Keratinocyte (primary cell): ENCODE results near the gene SULT1B1. TPM values are rescaled to one million over a fixed set of nuclear protein-coding genes. Genes with fewer than 3 reads are reported as not detected.
"Not testable (repeated sequence)": the region's sequence is repeated elsewhere in the genome, so short reads cannot be mapped to it uniquely, and the experiment has no call there.

Experiments used
- DNase-seq: peaks from one replicate; pipeline ENCODE4 v3.0.0-alpha.2; 2011; ENCODE audit warnings: low read depth, missing footprints, low spot score
- FAIRE-seq: peaks from 2 replicates; lab custom pipeline; 2011; peaks lifted over from hg19 to GRCh38; lab: Jason Lieb, UNC
- H2AFZ ChIP-seq: 2 replicates; pipeline ENCODE4 v1.6.0; 2012; ENCODE audit warnings: low read length, control low read depth, inconsistent platforms; ENCODE audit not compliant: control insufficient read depth
- H3K27ac ChIP-seq: 2 replicates; pipeline ENCODE4 v1.5.1; 2011; ENCODE audit warnings: low read length; ENCODE audit not compliant: control insufficient read depth, insufficient read depth
- H3K27me3 ChIP-seq: 3 replicates; pipeline ENCODE4 v1.6.0; 2011; ENCODE audit warnings: low read length; ENCODE audit not compliant: control insufficient read depth, insufficient read depth; ENCODE audit errors: extremely low read depth
- H3K36me3 ChIP-seq, 2 experiments: 2 replicates in 1 of 2; 3 replicates in 1 of 2; pipeline ENCODE4 v1.5.1; 2011; ENCODE audit warnings: low read length in 2 of 2, mild to moderate bottlenecking in 1 of 2; ENCODE audit not compliant: control insufficient read depth in 2 of 2, insufficient read depth in 2 of 2; ENCODE audit errors: extremely low read depth in 1 of 2
- H3K4me1 ChIP-seq: 3 replicates; pipeline ENCODE4 v1.5.1; 2011; ENCODE audit warnings: low read length; ENCODE audit not compliant: control insufficient read depth, insufficient read depth; ENCODE audit errors: extremely low read depth
- H3K4me2 ChIP-seq: 3 replicates; pipeline ENCODE4 v1.6.0; 2011; ENCODE audit warnings: low read depth, low read length; ENCODE audit not compliant: control insufficient read depth, insufficient read depth; ENCODE audit errors: extremely low read depth
- H3K4me3 ChIP-seq, 3 experiments: fragments of 200-600 bp in 1 of 3; sonication (generic) in 1 of 3; 2 replicates in 2 of 3; 3 replicates in 1 of 3; pipeline ENCODE4 v1.5.1; 2011 to 2016; ENCODE audit warnings: low read length in 3 of 3, mild to moderate bottlenecking in 3 of 3, control low read depth in 2 of 3, inconsistent platforms in 1 of 3, low read depth in 1 of 3, mixed read lengths in 1 of 3, mixed run types in 1 of 3, moderate library complexity in 1 of 3; ENCODE audit not compliant: control insufficient read depth in 2 of 3, insufficient read depth in 2 of 3; ENCODE audit errors: extremely low read depth in 1 of 3
- H3K79me2 ChIP-seq: 2 replicates; pipeline ENCODE4 v1.6.0; 2012; ENCODE audit warnings: low read length; ENCODE audit not compliant: control insufficient read depth, insufficient read depth
- H3K9ac ChIP-seq: 3 replicates; pipeline ENCODE4 v1.6.0; 2011; ENCODE audit warnings: low read length; ENCODE audit not compliant: control insufficient read depth, insufficient read depth; ENCODE audit errors: extremely low read depth
- H3K9me1 ChIP-seq: 3 replicates; pipeline ENCODE4 v1.6.0; 2011; ENCODE audit warnings: low read length; ENCODE audit not compliant: control insufficient read depth, insufficient read depth; ENCODE audit errors: extremely low read depth
- H3K9me3 ChIP-seq: 2 replicates; pipeline ENCODE4 v1.5.1; 2012; ENCODE audit warnings: low read depth, low read length; ENCODE audit not compliant: control insufficient read depth
- H4K20me1 ChIP-seq: 3 replicates; pipeline ENCODE4 v1.6.0; 2011; ENCODE audit warnings: low read length; ENCODE audit not compliant: control insufficient read depth, insufficient read depth; ENCODE audit errors: extremely low read depth
- CTCF ChIP-seq, 3 experiments: IDR thresholded peaks in 1 of 3; conservative IDR thresholded peaks in 1 of 3; optimal IDR thresholded peaks in 1 of 3; 2 replicates in 2 of 3; 3 replicates in 1 of 3; pipeline versions ENCODE3 to v1.5.1; 2011; ENCODE audit warnings: low read length in 3 of 3, mild to moderate bottlenecking in 3 of 3, moderate library complexity in 2 of 3, control low read depth in 1 of 3, inconsistent platforms in 1 of 3; ENCODE audit not compliant: insufficient read depth in 2 of 3; ENCODE audit errors: extremely low read depth in 1 of 3
- EZH2 ChIP-seq: IDR thresholded peaks from one replicate; pipeline ENCODE4 v1.6.1; 2012; ENCODE audit warnings: inconsistent platforms, mild to moderate bottlenecking, low read length, moderate library complexity
- dilution Hi-C: fragments of 300-500 bp; cut with MboI; formaldehyde crosslinking; loops from one replicate; pipeline ENCODE4 v1.7.0; 2020; ENCODE audit warnings: low sequenced_read_pairs; ENCODE audit not compliant: extremely low pct_ligation_motif_present
- polyA plus RNA-seq, 5 experiments: library from polyadenylated mRNA; depleted of rRNA in 3 of 5; stranded (reverse) in 3 of 5; stranded (forward) in 1 of 5; unstranded in 1 of 5; fragments of >200 nt; gene quantifications; 1 replicate in 1 of 5; 2 replicates in 3 of 5; 3 replicates in 1 of 5; pipeline versions ENCODE4 v1.2.1 to v1.2.3, GENCODE V29; 2011 to 2012; ENCODE audit warnings: missing spikeins in 2 of 5, low read depth in 1 of 5, low replicate concordance in 1 of 5

The SULT1B1 gene
- polyA plus RNA-seq, 1 donor (not counting 4 experiments of a cell fraction or from before 2014, with no cell fraction given) = 0.39 TPM

- DNase-seq (no peak), FAIRE-seq (peak; percentile 58)
- dilution Hi-C loops = no loop called here
- Histone ChIP-seq H3K4me1 (no peaks in the 10 kb centered on the region), H3K4me2 (no peak overlapping the region), H3K9me1 (no peaks in the 10 kb centered on the region), H3K79me2 (no peaks in the 10 kb centered on the region), H3K9me3 (no peaks in the 10 kb centered on the region), H3K27me3 (no peaks in the 10 kb centered on the region), H3K36me3 (no peaks in the 10 kb centered on the region), H2AFZ (no peak overlapping the region), H4K20me1 (no peaks in the 10 kb centered on the region), H3K27ac (no peak overlapping the region), H3K9ac (no peak overlapping the region), H3K4me3 (no peak overlapping the region)
- TF ChIP-seq EZH2 (no peak), CTCF (optimal IDR thresholded peaks at IDR 0.05 in 1 of 3, IDR thresholded peaks at IDR 0.05 in 1 of 3, conservative IDR thresholded peaks at IDR 0.05 in 1 of 3; ENCODE audit: extremely low read depth in 1 of 3, insufficient read depth in 2 of 3, low read length in 3 of 3) (no peak)
Observed at GRCh38 chr4:69773484-69773883, 13.1 kb upstream of the SULT1B1 start.

DNA sequence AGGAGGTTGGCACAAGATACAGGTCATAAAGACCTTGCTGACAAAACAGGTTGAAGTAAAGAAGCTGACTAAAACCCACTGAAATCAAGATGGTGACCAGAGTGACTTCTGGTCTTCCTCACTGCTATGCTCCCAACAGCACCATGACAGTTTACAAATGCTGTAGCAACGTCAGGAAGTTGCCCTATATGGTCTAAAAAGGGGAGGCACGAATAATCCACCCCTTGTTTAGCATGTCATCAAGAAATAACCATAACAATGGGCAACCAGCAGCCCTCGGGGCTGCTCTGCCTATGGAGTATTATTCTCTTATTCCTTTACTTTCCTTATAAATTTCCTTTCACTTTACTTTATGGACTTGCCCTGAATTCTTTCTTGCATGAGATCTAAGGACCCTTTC is 8.1 kb upstream of the SULT1B1 start:
- H3K4me3 ChIP-seq, H3K4me2 ChIP-seq, H3K79me2 ChIP-seq, H3K27me3 ChIP-seq, DNase-seq, H3K9me1 ChIP-seq, H3K36me3 ChIP-seq, H3K9ac ChIP-seq, H3K27ac ChIP-seq, H2AFZ ChIP-seq, dilution Hi-C loops, H3K9me3 ChIP-seq, H4K20me1 ChIP-seq, FAIRE-seq, H3K4me1 ChIP-seq: not testable (repeated sequence)

DNA sequence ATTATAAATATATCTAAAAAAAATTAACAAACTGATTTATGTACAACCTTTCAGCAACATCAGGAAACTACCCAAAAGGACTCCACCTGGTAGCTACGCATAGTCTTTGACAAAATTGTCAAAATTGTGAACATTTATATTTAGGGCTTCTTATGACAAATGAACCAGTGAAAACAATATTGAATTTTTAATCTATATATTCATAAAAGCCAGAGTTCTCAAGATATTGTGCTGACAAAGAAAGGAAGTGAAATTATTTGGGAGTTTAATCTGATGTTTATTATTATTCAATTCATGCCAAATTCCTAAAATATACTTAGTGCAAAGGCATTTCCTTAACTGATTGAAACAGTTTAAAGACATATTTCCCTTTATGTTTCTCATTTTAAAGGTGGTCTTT is 5.3 kb upstream of the SULT1B1 start:
- Histone ChIP-seq H3K27me3 (no peaks in the 10 kb centered on the region), H3K4me2 (no peak overlapping the region), H3K4me3 (no peak overlapping the region), H3K79me2 (no peaks in the 10 kb centered on the region), H3K9me3 (no peaks in the 10 kb centered on the region), H2AFZ (no peak overlapping the region), H3K36me3 (no peaks in the 10 kb centered on the region), H3K4me1 (peaks cover 2% of the 10 kb centered on the region), H3K27ac (no peak overlapping the region), H4K20me1 (no peaks in the 10 kb centered on the region), H3K9ac (no peak overlapping the region), H3K9me1 (no peaks in the 10 kb centered on the region)
- FAIRE-seq = no peak
- dilution Hi-C loops = no loop called here
- DNase-seq = no peak
- TF ChIP-seq CTCF (optimal IDR thresholded peaks at IDR 0.05 in 1 of 3, IDR thresholded peaks at IDR 0.05 in 1 of 3, conservative IDR thresholded peaks at IDR 0.05 in 1 of 3; ENCODE audit: extremely low read depth in 1 of 3, insufficient read depth in 2 of 3, low read length in 3 of 3) (no peak), EZH2 (no peak)
